Neural progenitor cell (in vitro differentiated cells): ENCODE results near the gene KIRREL3. TPM values are rescaled to one million over a fixed set of nuclear protein-coding genes. Genes with fewer than 3 reads are reported as not detected.

ENCODE experiments used
- DNase-seq: peaks from one replicate; pipeline ENCODE4 v3.0.0-alpha.2; 2016; ENCODE audit warnings: low spot score
- H2AFZ ChIP-seq: fragments of 200-600 bp; sonication (generic); replicated peaks from 2 replicates; pipeline ENCODE4 v1.6.1; 2016; ENCODE audit warnings: antibody characterized with exemption
- H3F3A ChIP-seq: fragments of 200-600 bp; sonication (generic); 2 replicates; pipeline ENCODE4 v1.6.1; 2016; ENCODE audit warnings: antibody characterized with exemption, low read depth
- H3K27ac ChIP-seq: fragments of 200-600 bp; sonication (generic); 2 replicates; pipeline ENCODE4 v1.5.1; 2016; ENCODE audit warnings: mild to moderate bottlenecking
- H3K27me3 ChIP-seq: fragments of 200-600 bp; sonication (generic); 2 replicates; pipeline ENCODE4 v1.6.1; 2016; ENCODE audit warnings: mild to moderate bottlenecking, moderate library complexity
- H3K36me3 ChIP-seq: fragments of 200-600 bp; sonication (generic); 2 replicates; pipeline ENCODE4 v1.5.1; 2016
- H3K4me1 ChIP-seq: fragments of 200-600 bp; sonication (generic); 2 replicates; pipeline ENCODE4 v1.6.1; 2016; ENCODE audit warnings: mixed run types
- H3K4me2 ChIP-seq: fragments of 200-600 bp; sonication (generic); 2 replicates; pipeline ENCODE4 v1.6.1; 2016
- H3K4me3 ChIP-seq: fragments of 200-600 bp; sonication (generic); 2 replicates; pipeline ENCODE4 v1.5.1; 2016
- H3K79me2 ChIP-seq: fragments of 200-600 bp; sonication (generic); 2 replicates; pipeline ENCODE4 v1.6.1; 2016; ENCODE audit warnings: low read depth
- H3K9ac ChIP-seq: fragments of 200-600 bp; sonication (generic); 2 replicates; pipeline ENCODE4 v1.6.1; 2016
- H3K9me3 ChIP-seq: fragments of 200-600 bp; sonication (generic); 2 replicates; pipeline ENCODE4 v1.5.1; 2016; ENCODE audit warnings: low read depth
- H4K20me1 ChIP-seq: fragments of 200-600 bp; sonication (generic); 2 replicates; pipeline ENCODE4 v1.6.1; 2016; ENCODE audit warnings: low read depth
- H3K27ac Mint-ChIP-seq: 3 replicates; pipeline ENCODE4 v1.8.0; 2021; ENCODE audit warnings: mixed read lengths
- H3K27me3 Mint-ChIP-seq: 2 replicates; pipeline ENCODE4 v1.8.0; 2022; ENCODE audit warnings: low read depth, mild to moderate bottlenecking, inconsistent platforms, moderate library complexity, mixed read lengths; ENCODE audit not compliant: insufficient read depth
- H3K36me3 Mint-ChIP-seq: 3 replicates; pipeline ENCODE4 v1.8.0; 2021; ENCODE audit warnings: mixed read lengths
- H3K4me1 Mint-ChIP-seq: 3 replicates; pipeline ENCODE4 v1.8.0; 2021; ENCODE audit warnings: mixed read lengths
- H3K4me3 Mint-ChIP-seq: 3 replicates; pipeline ENCODE4 v1.8.0; 2021; ENCODE audit warnings: mild to moderate bottlenecking, moderate library complexity, mixed read lengths
- H3K9me3 Mint-ChIP-seq: 3 replicates; pipeline ENCODE4 v1.8.0; 2020; ENCODE audit warnings: mixed read lengths
- EZH2 ChIP-seq: fragments of 200-600 bp; sonication (generic); IDR thresholded peaks from 2 replicates; pipeline ENCODE4 v1.6.1; 2017; ENCODE audit warnings: antibody characterized with exemption, mild to moderate bottlenecking, moderate library complexity
- EZH2phosphoT487 ChIP-seq: fragments of 200-600 bp; sonication (generic); IDR thresholded peaks from 2 replicates; pipeline ENCODE4 v1.6.1; 2017; ENCODE audit warnings: antibody characterized with exemption
- total RNA-seq: library from RNA; depleted of rRNA; stranded (reverse); fragments of >200 nt; gene quantifications from 2 replicates; pipeline ENCODE4 v1.2.3, GENCODE V29; 2015; ENCODE audit warnings: low replicate concordance
- TF ChIP-seq, protein P1 (sequence below): fragments of 200-600 bp; sonication (generic); IDR thresholded peaks from 2 replicates; pipeline ENCODE4 v1.5.1; 2017; ENCODE audit warnings: antibody characterized with exemption, mild to moderate bottlenecking

KIRREL3 gene
- total RNA-seq, 1 donor from 2014 or later = 1.1 TPM

DNA sequence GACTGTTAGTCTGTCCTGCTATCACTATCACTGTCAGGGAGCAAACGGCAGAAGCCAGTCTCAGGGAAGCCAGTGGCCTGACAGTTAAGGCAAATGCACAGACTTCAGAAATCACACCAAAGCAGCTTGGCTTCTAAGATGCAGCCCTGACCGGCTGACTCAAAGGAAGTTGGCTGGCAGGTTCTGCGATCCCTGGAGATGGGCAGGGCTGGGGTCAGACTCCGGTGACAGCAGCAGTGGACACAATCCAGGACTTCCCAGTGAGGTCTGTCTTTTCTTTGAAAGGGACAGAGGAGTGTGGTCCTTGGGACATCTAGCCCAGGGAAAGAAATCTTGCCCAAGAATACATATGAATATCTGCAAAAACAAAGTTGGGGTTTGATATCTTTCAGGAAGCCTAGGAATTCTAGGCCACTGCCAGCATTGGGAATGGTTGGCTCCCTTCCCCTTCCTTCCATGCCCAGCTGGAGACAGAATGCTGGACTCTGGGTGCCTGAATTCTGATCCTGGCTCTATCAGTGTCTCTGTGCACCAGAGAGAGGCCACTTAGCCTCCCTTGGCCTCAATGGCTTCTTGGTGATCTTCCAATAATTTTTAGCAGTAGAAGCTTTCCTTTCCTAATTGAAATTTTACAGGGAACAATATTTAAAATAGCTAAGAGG lies 108.9 kb downstream of the KIRREL3 start:
- no peaks in the 10 kb centered on the region for H3K9me3 ChIP-seq
- TF ChIP-seq, protein P1, sequence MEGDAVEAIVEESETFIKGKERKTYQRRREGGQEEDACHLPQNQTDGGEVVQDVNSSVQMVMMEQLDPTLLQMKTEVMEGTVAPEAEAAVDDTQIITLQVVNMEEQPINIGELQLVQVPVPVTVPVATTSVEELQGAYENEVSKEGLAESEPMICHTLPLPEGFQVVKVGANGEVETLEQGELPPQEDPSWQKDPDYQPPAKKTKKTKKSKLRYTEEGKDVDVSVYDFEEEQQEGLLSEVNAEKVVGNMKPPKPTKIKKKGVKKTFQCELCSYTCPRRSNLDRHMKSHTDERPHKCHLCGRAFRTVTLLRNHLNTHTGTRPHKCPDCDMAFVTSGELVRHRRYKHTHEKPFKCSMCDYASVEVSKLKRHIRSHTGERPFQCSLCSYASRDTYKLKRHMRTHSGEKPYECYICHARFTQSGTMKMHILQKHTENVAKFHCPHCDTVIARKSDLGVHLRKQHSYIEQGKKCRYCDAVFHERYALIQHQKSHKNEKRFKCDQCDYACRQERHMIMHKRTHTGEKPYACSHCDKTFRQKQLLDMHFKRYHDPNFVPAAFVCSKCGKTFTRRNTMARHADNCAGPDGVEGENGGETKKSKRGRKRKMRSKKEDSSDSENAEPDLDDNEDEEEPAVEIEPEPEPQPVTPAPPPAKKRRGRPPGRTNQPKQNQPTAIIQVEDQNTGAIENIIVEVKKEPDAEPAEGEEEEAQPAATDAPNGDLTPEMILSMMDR = no peak
- TF ChIP-seq EZH2phosphoT487 (no peak), EZH2 (no peak)
- H3F3A ChIP-seq = peaks cover 14% of the 10 kb centered on the region
- no peak for DNase-seq
- H3K27ac ChIP-seq = no peak overlapping the region
- no peaks in the 10 kb centered on the region for H3K36me3 Mint-ChIP-seq
- H3K9me3 Mint-ChIP-seq = peaks cover 12% of the 10 kb centered on the region
- H3K4me1 ChIP-seq = peaks cover 31% of the 10 kb centered on the region
- no peaks in the 10 kb centered on the region for H3K27me3 ChIP-seq
- no peaks in the 10 kb centered on the region for H4K20me1 ChIP-seq
- H3K4me1 Mint-ChIP-seq = peaks cover 35% of the 10 kb centered on the region
- no peak overlapping the region for H3K4me3 Mint-ChIP-seq
- H3K4me2 ChIP-seq = no peak overlapping the region
- H3K36me3 ChIP-seq = no peaks in the 10 kb centered on the region
- H3K27me3 Mint-ChIP-seq = no peaks in the 10 kb centered on the region
- peak overlapping the region; percentile 53 for H2AFZ ChIP-seq
- no peak overlapping the region for H3K9ac ChIP-seq
- H3K27ac Mint-ChIP-seq = no peak overlapping the region
- no peaks in the 10 kb centered on the region for H3K79me2 ChIP-seq
- no peak overlapping the region for H3K4me3 ChIP-seq

DNA sequence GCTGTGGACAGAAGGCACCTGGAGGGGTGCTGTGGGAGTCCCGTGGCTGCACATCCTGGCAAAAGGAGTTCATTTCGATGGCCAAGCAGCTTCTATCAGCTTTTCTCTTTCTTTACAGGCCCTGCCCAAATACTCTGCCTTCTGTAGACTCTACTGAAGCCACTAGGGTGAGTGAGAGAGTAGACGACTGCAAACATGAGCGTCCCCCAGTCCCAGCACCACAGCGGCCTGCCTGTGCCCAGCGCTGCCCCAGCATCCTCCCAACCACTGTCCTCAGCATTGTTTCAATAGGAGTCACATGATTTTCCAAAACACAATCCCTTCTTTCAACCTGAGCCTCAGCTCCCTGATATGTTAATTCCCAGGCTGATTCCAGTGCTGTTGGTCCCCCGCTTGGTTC lies 110.0 kb downstream of the KIRREL3 start:
- H3K36me3 Mint-ChIP-seq = no peaks in the 10 kb centered on the region
- peak overlapping the region; percentile 97 for H2AFZ ChIP-seq
- no peaks in the 10 kb centered on the region for H3K27me3 Mint-ChIP-seq

DNA sequence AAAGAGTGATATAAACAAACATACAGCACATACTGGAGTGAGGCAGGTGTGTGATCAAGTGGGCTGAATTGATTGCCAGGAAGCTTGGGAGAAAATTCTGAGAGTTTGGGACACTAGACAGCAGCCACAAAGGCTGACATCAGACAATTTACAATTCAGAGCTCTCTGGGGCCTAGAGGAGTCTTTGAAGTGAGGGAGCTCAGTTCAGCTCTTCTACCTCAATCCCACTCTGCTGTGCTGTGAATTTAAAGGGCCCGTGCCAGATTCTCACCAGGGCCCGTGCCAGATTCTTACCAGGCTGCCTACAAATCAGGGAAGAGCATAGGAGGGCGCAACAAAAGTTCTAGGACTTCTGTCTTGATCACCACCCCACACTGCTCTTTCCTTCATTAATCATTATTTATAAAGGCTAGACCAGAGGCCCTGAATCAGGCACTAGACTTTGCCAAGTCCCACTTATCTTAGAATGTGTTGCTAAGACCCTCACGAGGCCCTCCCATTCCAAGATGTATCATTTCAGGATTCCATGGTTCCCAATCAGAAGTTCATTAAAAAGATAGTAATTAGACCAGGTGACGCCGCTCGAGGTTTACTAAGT lies 112.4 kb downstream of the KIRREL3 start:
- TF ChIP-seq, protein P1 = no peak
- no peak for TF ChIP-seq EZH2
- TF ChIP-seq EZH2phosphoT487 = no peak
- Histone ChIP-seq H3K4me3 (no peak overlapping the region), H2AFZ (no peak overlapping the region), H3K4me1 (peaks cover 34% of the 10 kb centered on the region), H3K79me2 (no peaks in the 10 kb centered on the region), H3K27me3 (no peaks in the 10 kb centered on the region), H3K9ac (no peak overlapping the region), H3K36me3 (no peaks in the 10 kb centered on the region), H3K27ac (no peak overlapping the region), H3F3A (peaks cover 14% of the 10 kb centered on the region), H3K9me3 (no peaks in the 10 kb centered on the region), H3K4me2 (no peak overlapping the region), H4K20me1 (no peaks in the 10 kb centered on the region)
- Mint-ChIP-seq H3K27ac (no peak overlapping the region), H3K4me3 (no peak overlapping the region), H3K9me3 (peaks cover 2% of the 10 kb centered on the region), H3K4me1 (peaks cover 43% of the 10 kb centered on the region), H3K36me3 (no peaks in the 10 kb centered on the region), H3K27me3 (peaks cover 2% of the 10 kb centered on the region)
- no peak for DNase-seq

More for the DNA sequence above, 110.0 kb downstream of the KIRREL3 start:
- Histone ChIP-seq H3K4me3 (no peak overlapping the region), H3K27me3 (no peaks in the 10 kb centered on the region), H3K4me2 (peak overlapping the region; percentile 38), H3K36me3 (no peaks in the 10 kb centered on the region), H3K79me2 (no peaks in the 10 kb centered on the region), H3K27ac (no peak overlapping the region), H3F3A (peaks cover 14% of the 10 kb centered on the region), H3K9me3 (no peaks in the 10 kb centered on the region), H3K9ac (no peak overlapping the region), H4K20me1 (no peaks in the 10 kb centered on the region), H3K4me1 (peaks cover 35% of the 10 kb centered on the region)
- Mint-ChIP-seq H3K27ac (no peak overlapping the region), H3K9me3 (peaks cover 3% of the 10 kb centered on the region), H3K4me3 (no peak overlapping the region), H3K4me1 (peaks cover 43% of the 10 kb centered on the region)
- TF ChIP-seq EZH2phosphoT487 (no peak), EZH2 (no peak)
- TF ChIP-seq, protein P1 = peak; percentile 44
- peak; percentile 69 for DNase-seq
